ENCODE measurements around the gene ARMCX4.

Gene ARMCX4

DNA sequence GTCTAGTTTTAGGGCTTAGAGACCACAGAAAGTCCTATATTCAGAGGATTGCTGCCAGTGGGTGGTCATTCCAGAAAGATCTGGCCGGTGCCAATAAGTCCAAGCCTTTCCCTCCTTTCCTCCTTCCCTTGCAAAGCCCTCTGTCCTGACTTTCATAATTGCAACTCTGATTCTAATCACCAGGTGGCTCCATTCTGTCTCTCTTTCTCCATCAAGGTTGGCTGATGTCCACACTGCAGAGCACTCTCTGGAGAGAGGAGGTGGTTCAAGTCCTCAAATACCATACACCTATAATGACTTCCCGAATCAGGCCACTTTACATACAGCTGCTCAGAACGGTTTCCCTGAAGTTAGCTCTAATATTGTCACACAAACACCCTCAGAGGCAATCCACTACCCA, 22.4 kb upstream of the ARMCX4 start:
- H3K4me3 ChIP-seq (ENCODE audit: low read depth, low read length) = no peak overlapping the region

DNA sequence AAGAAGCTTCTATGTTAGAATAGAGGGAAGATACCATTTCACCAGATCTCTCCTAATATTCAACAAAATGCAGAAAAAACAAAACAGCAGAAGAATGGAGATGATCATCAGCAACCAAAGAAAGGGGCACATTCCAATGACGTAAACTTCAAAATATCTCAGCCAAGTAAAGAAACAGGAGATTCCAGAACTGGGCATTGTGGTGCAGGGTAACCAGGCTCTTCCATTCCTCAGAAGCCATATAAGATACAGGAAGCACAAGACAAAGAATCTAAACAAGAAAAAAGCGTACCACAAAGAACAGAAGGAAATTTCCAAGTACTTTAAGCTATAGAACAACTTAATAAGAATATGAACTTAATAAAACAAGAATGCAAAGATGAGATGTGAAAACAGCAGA, 6.9 kb upstream of the ARMCX4 start:
- TF ChIP-seq, protein P1, sequence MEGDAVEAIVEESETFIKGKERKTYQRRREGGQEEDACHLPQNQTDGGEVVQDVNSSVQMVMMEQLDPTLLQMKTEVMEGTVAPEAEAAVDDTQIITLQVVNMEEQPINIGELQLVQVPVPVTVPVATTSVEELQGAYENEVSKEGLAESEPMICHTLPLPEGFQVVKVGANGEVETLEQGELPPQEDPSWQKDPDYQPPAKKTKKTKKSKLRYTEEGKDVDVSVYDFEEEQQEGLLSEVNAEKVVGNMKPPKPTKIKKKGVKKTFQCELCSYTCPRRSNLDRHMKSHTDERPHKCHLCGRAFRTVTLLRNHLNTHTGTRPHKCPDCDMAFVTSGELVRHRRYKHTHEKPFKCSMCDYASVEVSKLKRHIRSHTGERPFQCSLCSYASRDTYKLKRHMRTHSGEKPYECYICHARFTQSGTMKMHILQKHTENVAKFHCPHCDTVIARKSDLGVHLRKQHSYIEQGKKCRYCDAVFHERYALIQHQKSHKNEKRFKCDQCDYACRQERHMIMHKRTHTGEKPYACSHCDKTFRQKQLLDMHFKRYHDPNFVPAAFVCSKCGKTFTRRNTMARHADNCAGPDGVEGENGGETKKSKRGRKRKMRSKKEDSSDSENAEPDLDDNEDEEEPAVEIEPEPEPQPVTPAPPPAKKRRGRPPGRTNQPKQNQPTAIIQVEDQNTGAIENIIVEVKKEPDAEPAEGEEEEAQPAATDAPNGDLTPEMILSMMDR (IDR thresholded peaks at IDR 0.05; ENCODE audit: low read depth, low read length) = no peak
- no peak overlapping the region for H3K4me3 ChIP-seq (ENCODE audit: low read depth, low read length)

More for the DNA sequence above, 22.4 kb upstream of the ARMCX4 start:
- TF ChIP-seq, protein P1 (IDR thresholded peaks at IDR 0.05; ENCODE audit: low read depth, low read length) = peak; percentile 24; the same call in 1 of the 2 replicates

DNA sequence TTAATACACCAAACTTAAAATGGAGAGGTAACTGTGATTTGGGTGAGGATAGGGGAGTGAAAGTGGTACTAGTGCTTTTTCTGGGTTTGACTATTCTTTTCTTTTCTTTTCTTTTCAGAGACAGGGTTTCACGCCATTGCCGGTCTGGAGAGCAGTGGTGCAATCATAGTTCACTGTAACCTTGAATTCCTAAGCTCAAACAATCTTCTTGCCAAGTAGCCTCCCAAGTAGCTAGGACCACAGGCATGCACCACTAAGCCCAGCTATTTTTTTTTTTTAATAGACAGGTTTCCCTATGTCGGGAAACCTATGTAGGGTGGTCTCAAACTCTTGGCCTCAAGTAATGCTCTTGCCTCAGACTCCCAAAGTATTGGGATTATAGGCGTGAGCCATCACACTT, 3.0 kb upstream of the ARMCX4 start:
- TF ChIP-seq, protein P1 (IDR thresholded peaks at IDR 0.05; ENCODE audit: low read depth, low read length) = no peak
- H3K4me3 ChIP-seq (ENCODE audit: low read depth, low read length) = no peak overlapping the region

DNA sequence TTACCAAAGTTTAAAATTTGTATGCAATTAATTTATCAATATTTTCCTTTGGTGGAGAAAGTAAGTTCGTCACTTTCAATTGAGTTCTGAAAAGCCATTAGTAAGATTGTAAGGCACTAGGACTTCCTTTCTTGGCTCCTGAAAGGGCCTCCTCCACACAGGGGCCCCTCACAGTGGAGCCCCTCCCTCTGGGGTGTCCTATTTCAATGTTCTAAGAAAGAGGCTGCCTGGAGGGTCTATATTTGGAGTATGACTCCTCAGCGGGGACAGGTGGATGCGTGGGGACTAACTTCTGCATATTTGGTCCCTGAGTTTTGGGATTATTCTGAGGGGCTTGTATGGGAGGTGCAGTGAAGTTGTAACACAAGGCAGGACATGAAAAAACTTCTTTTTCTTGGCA, 1.6 kb upstream of the ARMCX4 start:
- H3K4me3 ChIP-seq (ENCODE audit: low read depth, low read length) = no peak overlapping the region
- TF ChIP-seq, protein P1 (IDR thresholded peaks at IDR 0.05; ENCODE audit: low read depth, low read length) = no peak

DNA sequence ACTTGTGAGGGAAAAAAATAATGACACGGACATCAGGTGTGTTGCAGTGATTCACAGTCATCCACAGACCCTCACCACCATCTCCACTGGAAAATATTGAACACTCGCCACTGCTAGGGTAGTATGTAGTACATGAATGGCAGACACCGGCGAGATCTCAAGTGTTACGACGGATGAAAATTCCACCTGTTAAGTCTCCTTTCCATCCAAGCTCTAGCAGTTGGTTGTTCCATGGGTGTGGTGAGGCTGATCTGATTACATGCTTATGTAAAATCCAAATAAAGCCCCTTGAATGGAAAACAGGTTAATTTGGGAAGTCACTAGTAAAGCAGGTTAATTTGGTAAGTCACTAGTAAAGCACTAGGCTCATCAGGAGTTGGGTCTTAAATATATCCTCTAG, 1.1 kb upstream of the ARMCX4 start:
- TF ChIP-seq, protein P1 (IDR thresholded peaks at IDR 0.05; ENCODE audit: low read depth, low read length) = no peak
- H3K4me3 ChIP-seq (ENCODE audit: low read depth, low read length) = no peak overlapping the region

DNA sequence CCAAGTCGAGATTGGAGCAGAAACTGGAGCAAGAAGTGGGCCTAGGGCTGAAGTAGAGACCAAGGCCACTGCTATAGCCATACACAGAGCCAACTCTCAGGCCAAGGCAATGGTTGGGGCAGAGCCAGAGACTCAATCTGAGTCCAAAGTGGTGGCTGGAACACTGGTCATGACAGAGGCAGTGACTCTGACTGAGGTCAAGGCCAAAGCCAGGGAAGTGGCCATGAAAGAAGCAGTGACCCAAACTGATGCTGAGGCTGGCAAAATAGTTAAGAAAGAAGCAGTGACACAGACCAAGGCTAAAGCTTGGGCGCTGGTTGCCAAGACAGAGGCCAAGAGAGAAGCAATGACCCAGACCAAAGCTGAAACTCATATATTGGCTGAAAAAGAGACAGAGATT, 3.5 kb downstream of the ARMCX4 start:
- TF ChIP-seq, protein P1 (IDR thresholded peaks at IDR 0.05; ENCODE audit: low read depth, low read length) = no peak
- no peak overlapping the region for H3K4me3 ChIP-seq (ENCODE audit: low read depth, low read length)

DNA sequence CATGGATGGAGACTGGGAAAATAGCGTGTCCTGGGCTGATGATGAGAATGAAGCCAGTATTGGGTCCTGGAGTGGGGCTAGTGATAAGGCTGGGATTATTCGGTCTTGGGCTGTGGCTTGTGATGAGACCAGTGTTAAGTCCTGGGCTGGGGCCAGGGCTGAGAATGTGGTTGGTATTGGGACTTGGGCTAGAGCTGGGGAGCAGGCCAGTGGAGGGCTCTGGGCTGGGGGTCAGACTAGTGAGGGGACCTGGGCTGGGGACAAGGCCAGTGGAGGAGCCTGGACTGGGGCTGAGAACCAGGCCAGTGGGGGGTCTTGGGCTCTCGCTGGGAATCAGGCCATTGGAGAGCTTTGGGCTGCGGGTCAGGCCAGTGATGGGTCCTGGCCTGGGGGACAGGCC, 6.7 kb downstream of the ARMCX4 start:
- TF ChIP-seq, protein P1 (IDR thresholded peaks at IDR 0.05; ENCODE audit: low read depth, low read length) = no peak

More for the DNA sequence above, 6.7 kb downstream of the ARMCX4 start:
- no peak overlapping the region for H3K4me3 ChIP-seq (ENCODE audit: low read depth, low read length)

Measured in WI38 (cell line).